Caco-2 (cell line): ENCODE results near the gene PPM1E. TPM values are rescaled to one million over a fixed set of nuclear protein-coding genes. Genes with fewer than 3 reads are reported as not detected.

ENCODE experiments used
- BruUV-seq: library from RNA; stranded (reverse); fragments of 400-500 nt; replicated peaks from 2 replicates; lab custom pipeline; 2021; lab: Mats Ljungman, UMichigan
- CTCF ChIA-PET: fragments of 300-600 bp; sonication (Branson Sonifier 250); formaldehyde crosslinking; loops from one replicate; lab custom pipeline; 2022; ENCODE audit warnings: antibody characterized with exemption; lab: Charles Lee
- POLR2A ChIA-PET: fragments of 300-600 bp; sonication (Branson Sonifier 250); formaldehyde crosslinking; loops from one replicate; lab custom pipeline; 2022; ENCODE audit warnings: antibody characterized with exemption; lab: Charles Lee
- DNase-seq, 2 experiments: peaks; one replicate each; pipeline versions ENCODE4 v3.0.0 to v3.0.0-alpha.2; 2020 to 2022
- H3K27me3 ChIP-seq: replicated peaks from 2 replicates; pipeline ENCODE4 v1.6.0; 2011; ENCODE audit warnings: low read length; ENCODE audit not compliant: control insufficient read depth, insufficient read depth
- H3K36me3 ChIP-seq: 2 replicates; pipeline ENCODE4 v1.5.1; 2011; ENCODE audit warnings: low read length; ENCODE audit not compliant: control insufficient read depth, insufficient read depth
- H3K4me1 ChIP-seq: fragments of 250-450 bp; sonication (Bioruptor Pico); 2 replicates; pipeline ENCODE4 v1.5.1; 2020; ENCODE audit warnings: mild to moderate bottlenecking
- H3K4me3 ChIP-seq: 2 replicates; pipeline ENCODE4 v1.5.1; 2011; ENCODE audit warnings: low read depth, mild to moderate bottlenecking, control low read depth, low read length
- H3K9me3 ChIP-seq: fragments of 250-450 bp; sonication (Bioruptor Pico); 2 replicates; pipeline ENCODE4 v1.5.1; 2020; ENCODE audit warnings: mild to moderate bottlenecking, moderate library complexity
- H3K27ac Mint-ChIP-seq: one replicate; pipeline ENCODE4 v1.8.0; 2022; ENCODE audit warnings: mixed read lengths; ENCODE audit not compliant: unreplicated experiment
- H3K27me3 Mint-ChIP-seq: one replicate; pipeline ENCODE4 v1.8.0; 2022; ENCODE audit warnings: mixed read lengths; ENCODE audit not compliant: insufficient read depth, unreplicated experiment
- H3K36me3 Mint-ChIP-seq: one replicate; pipeline ENCODE4 v1.8.0; 2022; ENCODE audit warnings: mild to moderate bottlenecking, mixed read lengths; ENCODE audit not compliant: insufficient read depth, unreplicated experiment
- H3K4me1 Mint-ChIP-seq: one replicate; pipeline ENCODE4 v1.8.0; 2022; ENCODE audit warnings: low read depth, mixed read lengths; ENCODE audit not compliant: unreplicated experiment
- H3K4me3 Mint-ChIP-seq: one replicate; pipeline ENCODE4 v1.8.0; 2022; ENCODE audit warnings: mild to moderate bottlenecking, moderate library complexity, mixed read lengths; ENCODE audit not compliant: unreplicated experiment
- H3K9me3 Mint-ChIP-seq: one replicate; pipeline ENCODE4 v1.8.0; 2022; ENCODE audit warnings: mixed read lengths; ENCODE audit not compliant: unreplicated experiment
- intact Hi-C: fragments of 100-400 bp; cut with micrococcal nuclease; formaldehyde crosslinking; loops from one replicate; pipeline ENCODE4 v1.10.0; 2022; ENCODE audit not compliant: unreplicated experiment
- total RNA-seq: library from RNA; stranded (reverse); gene quantifications from 2 replicates; pipeline ENCODE4 v1.2.3, GENCODE V29; 2022
- TF ChIP-seq, protein P1 (sequence below), 2 experiments: fragments of 200-600 bp in 1 of 2; IDR thresholded peaks; 1 replicate in 1 of 2; 2 replicates in 1 of 2; pipeline versions ENCODE4 v1.5.1 to v1.8.0; 2011 to 2022; ENCODE audit warnings: antibody characterized with exemption in 1 of 2, control low read depth in 1 of 2, inconsistent platforms in 1 of 2, low read depth in 1 of 2, low read length in 1 of 2, mild to moderate bottlenecking in 1 of 2, moderate library complexity in 1 of 2; ENCODE audit not compliant: insufficient read depth in 1 of 2, severe bottlenecking in 1 of 2, unreplicated experiment in 1 of 2

The PPM1E gene
- total RNA-seq, 1 experiment from 2014 or later: 0.09 TPM

DNA sequence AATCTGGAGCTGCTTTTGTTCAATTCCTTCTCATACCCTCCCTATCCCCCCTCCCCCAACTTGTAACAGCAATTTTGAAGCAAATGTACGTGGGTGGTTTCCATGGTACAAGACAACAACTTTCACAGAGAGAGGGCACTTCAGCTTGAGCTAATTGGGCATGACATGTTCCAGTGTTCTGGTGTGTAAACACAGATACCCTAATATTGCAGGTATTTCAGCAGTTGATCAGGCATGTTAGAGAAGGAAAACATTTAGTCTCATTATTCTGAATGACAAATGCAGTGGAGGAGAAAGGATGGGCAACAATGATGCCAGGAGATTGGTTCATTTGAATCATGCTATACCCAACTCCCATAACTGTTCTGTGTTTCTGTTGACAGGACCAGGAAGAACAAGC is 213.5 kb downstream of the PPM1E start:
- TF ChIP-seq, protein P1, sequence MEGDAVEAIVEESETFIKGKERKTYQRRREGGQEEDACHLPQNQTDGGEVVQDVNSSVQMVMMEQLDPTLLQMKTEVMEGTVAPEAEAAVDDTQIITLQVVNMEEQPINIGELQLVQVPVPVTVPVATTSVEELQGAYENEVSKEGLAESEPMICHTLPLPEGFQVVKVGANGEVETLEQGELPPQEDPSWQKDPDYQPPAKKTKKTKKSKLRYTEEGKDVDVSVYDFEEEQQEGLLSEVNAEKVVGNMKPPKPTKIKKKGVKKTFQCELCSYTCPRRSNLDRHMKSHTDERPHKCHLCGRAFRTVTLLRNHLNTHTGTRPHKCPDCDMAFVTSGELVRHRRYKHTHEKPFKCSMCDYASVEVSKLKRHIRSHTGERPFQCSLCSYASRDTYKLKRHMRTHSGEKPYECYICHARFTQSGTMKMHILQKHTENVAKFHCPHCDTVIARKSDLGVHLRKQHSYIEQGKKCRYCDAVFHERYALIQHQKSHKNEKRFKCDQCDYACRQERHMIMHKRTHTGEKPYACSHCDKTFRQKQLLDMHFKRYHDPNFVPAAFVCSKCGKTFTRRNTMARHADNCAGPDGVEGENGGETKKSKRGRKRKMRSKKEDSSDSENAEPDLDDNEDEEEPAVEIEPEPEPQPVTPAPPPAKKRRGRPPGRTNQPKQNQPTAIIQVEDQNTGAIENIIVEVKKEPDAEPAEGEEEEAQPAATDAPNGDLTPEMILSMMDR (IDR thresholded peaks at IDR 0.05; ENCODE audit: insufficient read depth in 1 of 2, low read depth in 1 of 2, low read length in 1 of 2, severe bottlenecking in 1 of 2, unreplicated experiment in 1 of 2): no peak
- H3K4me1 ChIP-seq: no peaks in the 10 kb centered on the region
- no peaks in the 10 kb centered on the region for H3K9me3 Mint-ChIP-seq
- intact Hi-C loops: no loop called here
- POLR2A ChIA-PET: no interaction called here
- BruUV-seq: no TSS peak
- H3K27me3 Mint-ChIP-seq: no peaks in the 10 kb centered on the region
- H3K4me1 Mint-ChIP-seq: no peaks in the 10 kb centered on the region
- H3K9me3 ChIP-seq: no peaks in the 10 kb centered on the region
- H3K4me3 ChIP-seq: no peak overlapping the region
- CTCF ChIA-PET: interaction anchor here (0.9 kb wide), 1 partner anchor 9 kb away, joined by 3 read pairs; no protein-coding TSS in a partner anchor
- no peak for DNase-seq
- no peaks in the 10 kb centered on the region for H3K27me3 ChIP-seq
- no peaks in the 10 kb centered on the region for H3K36me3 Mint-ChIP-seq
- H3K36me3 ChIP-seq: no peaks in the 10 kb centered on the region
- H3K4me3 Mint-ChIP-seq: no peak overlapping the region
- no peak overlapping the region for H3K27ac Mint-ChIP-seq

DNA sequence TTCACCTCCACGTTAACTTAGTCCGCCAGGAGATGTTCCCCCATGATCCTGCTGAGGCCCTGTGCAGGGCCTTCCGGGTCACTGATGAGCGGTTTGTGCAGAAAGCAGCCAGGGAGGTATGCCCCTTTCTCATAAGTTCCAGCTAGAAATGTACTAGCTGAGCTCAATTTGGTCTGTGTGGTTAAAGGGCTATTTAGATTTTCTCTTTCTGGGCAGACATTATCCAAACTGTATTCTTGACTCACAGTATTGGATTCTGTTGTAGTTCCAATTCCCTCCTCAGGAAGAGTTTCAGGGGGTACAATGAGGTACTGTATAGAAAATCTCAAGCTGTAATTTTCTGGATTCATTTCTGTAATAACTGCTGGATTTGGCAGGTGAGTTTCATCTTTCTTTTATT is 214.0 kb downstream of the PPM1E start:
- no peaks in the 10 kb centered on the region for H3K4me1 Mint-ChIP-seq
- intact Hi-C loops: no loop called here
- no TSS peak for BruUV-seq
- H3K9me3 Mint-ChIP-seq: no peaks in the 10 kb centered on the region
- no peaks in the 10 kb centered on the region for H3K36me3 Mint-ChIP-seq
- no peak overlapping the region for H3K27ac Mint-ChIP-seq
- no peaks in the 10 kb centered on the region for H3K27me3 ChIP-seq
- no peak overlapping the region for H3K4me3 Mint-ChIP-seq
- no peaks in the 10 kb centered on the region for H3K9me3 ChIP-seq
- no peaks in the 10 kb centered on the region for H3K27me3 Mint-ChIP-seq
- no peaks in the 10 kb centered on the region for H3K4me1 ChIP-seq
- H3K4me3 ChIP-seq: no peak overlapping the region
- H3K36me3 ChIP-seq: no peaks in the 10 kb centered on the region
- CTCF ChIA-PET: interaction anchor here (0.9 kb wide), 1 partner anchor 10 kb away, joined by 3 read pairs; no protein-coding TSS in a partner anchor
- no peak for DNase-seq
- POLR2A ChIA-PET: no interaction called here
- TF ChIP-seq, protein P1 (IDR thresholded peaks at IDR 0.05; ENCODE audit: insufficient read depth in 1 of 2, low read depth in 1 of 2, low read length in 1 of 2, severe bottlenecking in 1 of 2, unreplicated experiment in 1 of 2): no peak

DNA sequence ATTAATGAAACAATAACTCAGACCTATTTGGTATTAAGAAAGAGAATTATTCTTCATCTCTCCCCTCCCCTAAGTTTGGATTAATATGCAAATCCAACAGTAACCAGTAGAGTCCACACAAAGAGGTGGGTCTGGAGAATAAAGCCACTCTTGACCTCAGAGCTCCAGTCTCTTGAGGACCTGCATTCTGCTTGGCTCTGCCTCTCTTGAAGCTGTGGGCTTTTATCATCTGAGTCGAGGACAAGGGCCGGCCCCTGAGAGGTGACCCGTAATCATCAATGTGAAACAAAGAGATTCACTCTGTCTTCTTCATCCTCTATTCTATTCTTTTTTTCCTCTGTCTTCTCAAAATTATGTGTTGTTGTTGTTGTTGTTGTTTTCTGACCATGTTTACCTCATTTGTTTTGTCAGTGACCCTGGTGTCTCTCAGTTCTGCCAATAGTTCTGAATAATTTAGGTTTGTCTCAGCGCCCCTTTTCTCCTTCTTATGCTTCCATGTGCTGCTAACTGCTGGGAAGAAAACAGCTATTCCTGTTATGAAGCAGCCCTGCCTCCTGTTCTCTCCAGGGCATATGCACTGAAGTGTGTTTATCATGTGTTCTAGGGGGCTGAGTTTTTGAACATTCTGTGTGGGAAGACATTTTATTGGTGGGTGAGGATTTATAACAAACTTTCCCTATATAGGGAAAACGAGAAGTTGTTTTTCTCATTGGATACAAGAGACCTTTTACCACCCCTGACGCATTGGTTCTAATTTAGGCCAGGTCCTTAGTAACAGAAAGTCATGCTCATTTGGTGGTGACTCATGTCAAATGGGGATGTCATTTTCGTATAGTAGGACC is 215.2 kb downstream of the PPM1E start:
- DNase-seq: no peak
- intact Hi-C loops: no loop called here
- Histone ChIP-seq H3K4me3 (no peak overlapping the region), H3K4me1 (no peaks in the 10 kb centered on the region), H3K36me3 (no peaks in the 10 kb centered on the region), H3K27me3 (no peaks in the 10 kb centered on the region), H3K9me3 (no peaks in the 10 kb centered on the region)
- H3K4me1 Mint-ChIP-seq: no peaks in the 10 kb centered on the region
- H3K4me3 Mint-ChIP-seq: no peak overlapping the region
- H3K36me3 Mint-ChIP-seq: no peaks in the 10 kb centered on the region
- ChIA-PET POLR2A (no interaction called here), CTCF (interaction anchor here (0.5 kb wide), 1 partner anchor 261 kb away, joined by 4 read pairs; no protein-coding TSS in a partner anchor)
- no peak overlapping the region for H3K27ac Mint-ChIP-seq
- H3K9me3 Mint-ChIP-seq: no peaks in the 10 kb centered on the region
- H3K27me3 Mint-ChIP-seq: no peaks in the 10 kb centered on the region
- BruUV-seq: no TSS peak
- TF ChIP-seq, protein P1 (IDR thresholded peaks at IDR 0.05; ENCODE audit: insufficient read depth in 1 of 2, low read depth in 1 of 2, low read length in 1 of 2, severe bottlenecking in 1 of 2, unreplicated experiment in 1 of 2): no peak
